Inferior parietal cortex (tissue), 1 donor: ENCODE results near the gene GALNT15.

Experiments
- DNase-seq: peaks from one replicate; pipeline ENCODE4 v3.0.0-alpha.2; 2016; ENCODE audit errors: extremely low spot score

The GALNT15 gene

DNA sequence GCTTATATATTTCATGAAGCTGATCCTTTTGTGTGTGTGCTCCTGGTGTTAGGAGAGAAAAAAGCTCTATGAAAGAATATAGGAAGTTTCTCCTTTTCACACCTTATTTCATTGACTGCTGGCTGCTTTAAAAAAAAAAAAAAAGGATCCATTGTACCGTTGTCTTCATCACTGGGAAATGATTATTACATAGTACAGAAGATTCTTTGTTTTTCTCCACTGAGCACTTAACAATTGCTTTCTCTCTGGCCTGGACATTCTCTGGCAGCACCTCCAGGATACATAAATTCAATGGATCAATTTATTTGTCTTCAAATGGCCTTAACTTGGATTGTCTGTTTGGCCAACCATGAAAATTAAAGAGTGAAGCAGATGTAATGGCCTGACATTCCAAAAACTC lies 53.1 kb downstream of the GALNT15 start:
- DNase-seq, result no peak

DNA sequence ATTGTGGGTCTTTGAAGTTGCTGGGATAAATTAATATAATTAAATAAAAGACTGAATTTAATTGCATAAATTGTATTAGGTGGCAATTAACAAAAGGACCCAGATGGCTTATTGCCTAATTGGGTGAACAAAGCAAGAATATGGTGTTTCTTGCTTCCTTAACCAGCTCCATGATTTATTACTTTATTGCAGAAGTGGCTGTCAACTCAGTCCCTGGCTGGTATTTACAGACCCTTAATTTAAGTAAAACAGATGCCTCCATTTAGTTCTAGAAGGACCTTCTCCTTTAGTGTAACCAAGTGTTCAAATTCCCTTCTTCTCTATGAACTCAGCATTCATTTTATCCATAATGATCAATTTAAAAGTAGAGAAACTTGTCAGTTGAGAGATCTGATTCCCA lies 55.2 kb downstream of the GALNT15 start:
- no peak for DNase-seq

DNA sequence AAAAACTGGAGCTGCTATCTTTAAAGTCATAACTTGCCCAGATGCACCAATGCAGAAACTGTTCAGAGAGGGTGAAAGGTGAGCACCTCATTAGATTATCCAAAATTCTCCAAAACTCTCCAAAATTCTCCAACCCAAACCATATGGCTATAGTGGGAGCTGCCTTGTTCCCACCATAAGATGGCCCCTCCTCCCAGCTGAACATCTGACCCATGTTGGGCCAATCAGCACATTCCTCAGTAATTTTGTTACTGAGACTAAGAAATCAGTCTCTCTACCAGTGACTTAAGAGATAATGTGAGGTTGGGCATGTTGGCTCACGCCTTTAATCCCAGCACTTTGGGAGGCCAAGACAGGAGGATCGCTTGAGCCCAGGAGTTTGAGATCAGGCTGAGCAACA lies 57.5 kb downstream of the GALNT15 start:
- no peak for DNase-seq

DNA sequence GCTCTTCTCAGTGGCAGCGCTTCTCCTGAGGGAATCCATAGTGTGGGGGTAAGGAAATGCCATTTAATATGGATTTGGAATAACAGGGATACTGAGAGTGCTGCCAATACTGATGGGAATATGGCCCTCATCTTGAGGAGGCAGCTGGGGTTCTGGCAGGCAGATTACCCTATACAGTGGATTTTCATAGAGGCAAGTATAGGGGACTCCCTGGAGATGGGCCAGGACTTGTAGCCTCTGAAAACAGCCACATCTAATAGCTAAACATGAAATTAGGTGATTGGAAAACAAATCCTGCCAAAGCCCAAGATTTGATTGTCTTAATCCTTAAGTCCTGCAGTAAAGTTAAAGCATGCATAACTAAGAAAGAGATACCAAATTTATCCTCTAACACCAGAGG lies 59.3 kb downstream of the GALNT15 start:
- no peak for DNase-seq

- no peak for DNase-seq
Measured at GRCh38 chr3:16234281-16234680, 59.8 kb downstream of the GALNT15 start.

- DNase-seq, result no peak
Measured at GRCh38 chr3:16236030-16236639, 61.7 kb downstream of the GALNT15 start.

GRCh38 chr3:16236856-16237393 lies 62.4 kb downstream of the GALNT15 start:
- no peak for DNase-seq

DNA sequence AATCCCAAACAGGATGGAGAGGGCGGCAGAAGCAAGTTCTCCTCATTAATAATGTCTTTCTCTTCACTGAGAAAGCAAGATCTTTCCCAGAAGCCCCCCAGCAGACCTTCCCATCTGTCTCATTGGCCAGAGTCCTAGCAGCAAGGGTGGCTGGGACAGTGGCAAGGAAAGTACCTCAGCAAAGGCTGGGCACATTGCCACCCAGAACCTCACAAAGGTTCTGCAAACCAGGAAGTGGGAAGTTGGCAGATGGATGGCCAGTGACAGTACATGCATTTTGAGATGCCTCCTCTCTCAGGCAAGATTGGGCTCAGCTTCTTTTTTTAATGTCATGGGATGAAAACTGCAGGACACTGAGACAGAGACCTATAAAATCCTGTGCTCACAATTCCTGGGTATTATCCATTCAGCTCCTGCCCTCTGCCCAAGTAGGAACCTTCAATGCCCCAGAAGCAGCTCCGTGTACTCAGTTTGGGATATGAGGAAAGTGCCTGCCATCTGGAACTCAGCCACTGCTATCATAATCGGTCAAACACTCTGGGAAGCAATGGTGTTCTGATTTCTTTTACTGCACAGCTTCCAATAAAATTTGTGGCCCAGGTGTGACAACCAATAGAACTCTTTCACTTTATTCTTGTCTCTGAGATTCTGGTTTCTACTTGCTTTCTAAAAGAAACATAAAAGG lies 64.7 kb downstream of the GALNT15 start:
- DNase-seq, result no peak

GRCh38 chr3:16239780-16240179 lies 65.3 kb downstream of the GALNT15 start:
- no peak for DNase-seq

- no peak for DNase-seq
Measured at GRCh38 chr3:16240229-16241023, 65.9 kb downstream of the GALNT15 start.

DNA sequence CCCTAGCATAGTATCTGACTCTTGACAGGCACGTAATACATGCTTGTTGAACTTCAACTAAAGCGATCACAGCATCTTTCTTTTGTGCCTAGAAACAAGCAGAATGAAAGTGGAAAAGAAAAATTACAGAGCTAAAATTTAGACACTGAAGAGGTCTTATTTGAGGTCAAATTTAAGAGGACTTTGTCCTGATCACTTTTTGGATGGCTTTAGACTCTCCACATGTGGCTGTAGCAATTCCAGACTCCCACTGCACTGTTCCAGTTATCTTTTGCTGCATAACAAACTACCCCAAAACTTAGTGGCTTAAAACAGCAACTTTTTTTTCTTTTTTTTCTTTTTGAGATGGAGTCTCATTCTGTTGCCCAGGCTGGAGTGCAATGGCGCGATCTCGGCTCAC lies 66.7 kb downstream of the GALNT15 start:
- no peak for DNase-seq

DNA sequence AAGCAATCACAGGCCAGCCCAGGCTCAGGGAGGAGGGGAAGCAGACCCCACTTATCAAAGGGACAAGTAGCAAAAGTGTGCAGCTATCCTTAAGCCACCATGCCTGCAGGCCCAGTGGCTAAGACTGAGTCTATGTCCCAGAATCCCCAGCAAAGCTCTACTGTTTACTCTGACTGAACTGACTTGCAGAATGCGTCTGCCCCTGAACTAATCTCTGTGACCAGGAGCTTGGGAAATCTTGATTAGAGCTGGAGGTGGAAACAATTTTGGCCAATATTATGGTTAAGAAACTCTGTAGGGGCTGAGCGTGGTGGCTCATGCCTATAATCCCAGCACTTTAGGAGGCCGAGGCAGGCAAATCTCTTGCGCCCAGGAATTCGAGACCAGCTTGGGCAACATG lies 67.7 kb downstream of the GALNT15 start:
- DNase-seq, result no peak

GRCh38 chr3:16243706-16244490 lies 69.4 kb downstream of the GALNT15 start:
- DNase-seq, result no peak

DNA sequence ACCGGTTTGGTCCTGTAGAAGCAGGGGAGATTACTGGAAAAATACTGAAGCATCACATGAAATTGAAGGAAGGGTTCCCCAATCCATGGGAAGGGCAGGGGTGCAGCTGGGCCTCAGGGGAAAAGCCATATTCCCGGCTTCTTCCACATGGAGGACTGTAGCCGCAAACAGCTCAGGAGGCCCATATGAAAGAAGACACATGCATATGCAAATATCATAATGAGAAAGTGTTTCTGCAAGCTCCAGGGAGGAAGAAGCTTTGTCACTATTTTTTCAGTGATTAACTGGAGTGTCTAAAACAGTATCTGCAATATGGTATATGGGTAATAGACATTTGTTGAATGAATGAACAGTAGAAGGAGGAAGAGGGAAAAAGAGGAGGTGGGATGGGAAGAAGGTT lies 71.1 kb downstream of the GALNT15 start:
- no peak for DNase-seq

DNA sequence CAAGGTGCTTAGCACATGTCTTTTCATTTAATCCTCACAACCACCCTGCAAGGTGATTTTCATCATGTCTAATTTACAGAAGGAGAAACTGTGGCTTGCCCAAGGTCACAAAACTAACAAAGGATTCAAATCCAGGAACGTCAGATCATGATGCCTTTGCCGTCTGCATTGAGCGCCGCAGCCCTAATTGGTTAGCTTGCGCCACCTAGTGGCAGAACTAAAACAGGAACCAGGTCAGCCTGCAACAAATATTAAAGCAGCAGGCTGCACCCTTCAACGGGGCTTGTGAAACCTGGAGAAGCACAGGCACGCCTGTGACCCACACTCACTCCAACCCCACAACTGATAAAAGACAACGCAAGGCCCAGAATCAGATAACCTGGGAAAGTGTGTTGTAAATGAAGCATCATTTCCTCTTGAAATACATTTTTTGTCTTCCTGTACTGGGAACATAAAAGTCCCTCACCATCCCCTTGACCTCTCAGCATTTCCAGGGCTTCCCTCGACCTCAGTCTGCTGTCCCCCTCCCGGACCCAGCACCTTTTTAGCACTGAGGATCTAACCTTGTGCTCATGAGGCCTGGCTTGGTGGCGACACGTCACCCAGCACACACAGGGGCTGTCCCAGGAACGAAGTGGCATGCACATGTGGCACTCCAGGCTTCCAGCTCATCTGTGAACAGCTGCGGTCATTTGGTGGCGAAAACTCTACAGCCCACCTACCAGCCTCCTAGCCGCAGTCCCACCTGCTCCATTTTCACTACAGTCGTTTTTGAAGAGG lies 73.0 kb downstream of the GALNT15 start:
- DNase-seq, result peak; percentile 96

DNA sequence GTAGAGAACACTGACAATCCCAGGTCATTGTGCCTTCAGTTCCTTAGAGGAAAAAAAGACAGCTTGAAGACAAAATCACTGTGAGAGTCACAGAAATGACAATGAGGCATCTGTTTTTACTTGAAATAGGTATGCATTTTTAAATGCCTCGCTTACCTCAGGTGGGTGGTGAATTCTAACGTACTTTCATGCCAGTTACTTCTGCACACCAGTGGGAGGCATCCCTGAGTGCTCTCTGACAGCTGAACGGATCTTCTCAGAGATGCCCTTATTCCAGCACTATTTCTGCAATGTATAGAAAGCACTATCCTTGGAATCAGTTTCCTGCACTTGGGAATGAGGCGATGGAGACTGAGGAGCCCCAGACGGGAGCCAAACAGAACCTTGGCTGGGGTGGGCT lies 74.1 kb downstream of the GALNT15 start:
- DNase-seq, result no peak

GRCh38 chr3:16249336-16249735 lies 74.9 kb downstream of the GALNT15 start:
- DNase-seq, result no peak

GRCh38 chr3:16249886-16250285 lies 75.4 kb downstream of the GALNT15 start:
- no peak for DNase-seq

- no peak for DNase-seq
Measured at GRCh38 chr3:16251316-16252085, 77.0 kb downstream of the GALNT15 start.

DNA sequence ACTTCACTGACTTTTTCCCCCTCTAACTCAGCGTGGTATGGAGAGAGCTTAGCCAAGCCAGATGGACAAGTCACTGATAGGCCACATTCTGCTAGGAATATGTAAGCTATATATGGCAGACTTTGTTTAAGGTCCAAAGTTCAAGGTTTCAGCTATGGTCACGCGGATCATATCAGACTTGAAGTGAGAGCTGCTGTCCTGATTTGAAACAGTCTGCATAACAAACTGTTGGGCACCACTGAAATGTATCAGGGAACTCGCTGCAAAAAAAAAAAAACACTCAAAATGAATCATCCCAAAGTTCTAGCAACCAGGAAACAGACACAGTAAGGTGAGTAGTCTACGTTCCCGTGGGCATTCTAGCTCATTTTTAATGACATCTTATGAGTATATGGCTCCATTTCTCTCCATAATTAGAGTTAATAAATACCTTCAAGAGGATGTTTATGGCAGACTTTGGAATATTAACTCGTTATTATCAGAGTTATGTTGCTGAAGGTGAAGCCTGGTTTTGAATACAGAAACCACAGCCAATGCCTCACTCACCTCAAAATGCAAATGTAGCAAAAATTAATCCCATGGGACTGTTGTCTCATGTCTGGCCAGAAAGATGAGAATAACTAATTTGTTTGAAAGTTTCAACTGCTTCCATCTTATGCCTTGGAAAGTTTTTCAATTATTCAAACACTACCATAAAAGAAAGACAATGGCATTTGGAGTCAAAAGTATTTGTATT lies 77.9 kb downstream of the GALNT15 start:
- DNase-seq, result no peak
